Kidney (tissue), 14 donors: Measurements from ENCODE around the gene LMNTD1. TPM values are rescaled to one million over a fixed set of nuclear protein-coding genes. Genes with fewer than 3 reads are reported as not detected.

Experiments
- DNase-seq, 5 donors: peaks; one replicate each; pipeline ENCODE4 v3.0.0-alpha.2; 2013 to 2020
- FAIRE-seq: peaks from 2 replicates; lab custom pipeline; 2012; peaks lifted over from hg19 to GRCh38; lab: Jason Lieb, UNC
- H3K27ac ChIP-seq, 2 donors: one replicate each; pipeline ENCODE4 v1.7.0; 2013; ENCODE audit warnings: low read depth in 2 of 2, low read length in 2 of 2, inconsistent platforms in 1 of 2
- H3K27me3 ChIP-seq: one replicate; pipeline ENCODE4 v1.7.1; 2013; ENCODE audit warnings: low read length, inconsistent platforms; ENCODE audit not compliant: control insufficient read depth, insufficient read depth
- H3K36me3 ChIP-seq, 3 donors: one replicate each; pipeline versions ENCODE4 v1.7.0 to v1.7.1; 2013; ENCODE audit warnings: low read length in 3 of 3, control low read depth in 1 of 3, inconsistent platforms in 1 of 3; ENCODE audit not compliant: insufficient read depth in 3 of 3, control insufficient read depth in 2 of 3
- H3K4me1 ChIP-seq, 3 donors: one replicate each; pipeline versions ENCODE4 v1.7.0 to v1.7.1; 2013; ENCODE audit warnings: low read length in 3 of 3, inconsistent platforms in 1 of 3, low read depth in 1 of 3; ENCODE audit not compliant: control insufficient read depth in 2 of 3, insufficient read depth in 2 of 3
- H3K4me3 ChIP-seq, 3 donors: one replicate each; pipeline versions ENCODE4 v1.7.0 to v1.8.1; 2013; ENCODE audit warnings: low read length in 3 of 3, control low read depth in 1 of 3, inconsistent platforms in 1 of 3
- H3K9ac ChIP-seq, 3 donors: one replicate each; pipeline versions ENCODE4 v1.7.0 to v1.7.1; 2013; ENCODE audit warnings: low read length in 3 of 3, control low read depth in 1 of 3, inconsistent platforms in 1 of 3
- H3K9me3 ChIP-seq, 3 donors: one replicate each; pipeline versions ENCODE4 v1.7.0 to v1.7.1; 2013; ENCODE audit warnings: low read length in 3 of 3, control low read depth in 1 of 3, inconsistent platforms in 1 of 3; ENCODE audit not compliant: control insufficient read depth in 2 of 3, insufficient read depth in 1 of 3
- CTCF ChIP-seq: IDR thresholded peaks from 3 replicates; pipeline ENCODE4 v1.5.1; 2012; ENCODE audit warnings: mild to moderate bottlenecking, moderate library complexity, borderline replicate concordance; ENCODE audit not compliant: insufficient read depth; ENCODE audit errors: extremely low read depth
- intact Hi-C: fragments of 100-400 bp; cut with DNase I; formaldehyde crosslinking; loops from one replicate; pipeline ENCODE4 v1.11.1; 2022
- polyA plus RNA-seq: library from polyadenylated mRNA; stranded (reverse); fragments of 350-450 nt; fragmentation: Illumina TruSeq; extraction: RNeasy Lipid Tissue Mini Kit (QIAGEN cat#74804); gene quantifications from one replicate; pipeline ENCODE4 v1.2.3, GENCODE V29; 2014; ENCODE audit warnings: low read depth, low replicate concordance; ENCODE audit not compliant: insufficient read depth
- total RNA-seq: library from RNA; stranded (reverse); fragmentation: NEBNext Ultra II Directional; extraction: Animal tissue kit (Norgen Biotek cat#: 25700); gene quantifications from one replicate; pipeline ENCODE4 v1.2.1, GENCODE V29; 2021
- donor health status: control.
- donor health status: control.
- donor health status: control.
- donor health status: control.
- donor health status: control.
- donor health status: DM: yes; HTN: yes; CAD: no.
- donor health status: Normal renal cell carcinoma (clear cell type).

Gene LMNTD1
- total and polyA plus RNA-seq, 2 donors from 2014 or later: not detected

GRCh38 chr12:25578411-25579143 lies 25.5 kb upstream of the LMNTD1 start:
- H3K9ac ChIP-seq: no peak overlapping the region
- DNase-seq (no peak), FAIRE-seq (no peak)
- no peaks in the 10 kb centered on the region for H3K27me3 ChIP-seq
- no peaks in the 10 kb centered on the region for H3K4me1 ChIP-seq
- H3K9me3 ChIP-seq: no peaks in the 10 kb centered on the region
- no peak for TF ChIP-seq CTCF
- intact Hi-C loops: no loop called here
- H3K4me3 ChIP-seq: no peak overlapping the region
- H3K27ac ChIP-seq: no peak overlapping the region
- H3K36me3 ChIP-seq: no peaks in the 10 kb centered on the region

- FAIRE-seq: no peak
Observed at GRCh38 chr12:25574761-25575160, 21.7 kb upstream of the LMNTD1 start.

GRCh38 chr12:25573346-25573745 lies 20.3 kb upstream of the LMNTD1 start:
- H3K9ac ChIP-seq: no peak overlapping the region
- TF ChIP-seq CTCF: no peak
- intact Hi-C loops: no loop called here
- FAIRE-seq (no peak), DNase-seq (no peak)
- H3K27ac ChIP-seq: no peak overlapping the region
- H3K27me3 ChIP-seq: no peaks in the 10 kb centered on the region
- H3K36me3 ChIP-seq: no peaks in the 10 kb centered on the region
- no peak overlapping the region for H3K4me3 ChIP-seq
- no peaks in the 10 kb centered on the region for H3K9me3 ChIP-seq
- no peaks in the 10 kb centered on the region for H3K4me1 ChIP-seq

More at GRCh38 chr12:25574761-25575160, 21.7 kb upstream of the LMNTD1 start:
- Histone ChIP-seq H3K9ac (no peak overlapping the region), H3K4me1 (no peaks in the 10 kb centered on the region), H3K36me3 (no peaks in the 10 kb centered on the region), H3K9me3 (no peaks in the 10 kb centered on the region), H3K4me3 (no peak overlapping the region), H3K27me3 (no peaks in the 10 kb centered on the region), H3K27ac (no peak overlapping the region)
- no peak for TF ChIP-seq CTCF
- no peak for DNase-seq
- intact Hi-C loops: no loop called here

GRCh38 chr12:25570418-25570817 lies 17.3 kb upstream of the LMNTD1 start:
- Histone ChIP-seq H3K4me1 (no peaks in the 10 kb centered on the region), H3K27ac (no peak overlapping the region), H3K36me3 (no peaks in the 10 kb centered on the region), H3K27me3 (no peaks in the 10 kb centered on the region), H3K4me3 (no peak overlapping the region), H3K9ac (no peak overlapping the region), H3K9me3 (no peaks in the 10 kb centered on the region)
- no peak for TF ChIP-seq CTCF
- intact Hi-C loops: no loop called here
- DNase-seq (no peak), FAIRE-seq (no peak)
